ENCODE data around the gene KCNN3. TPM values are rescaled to one million over a fixed set of nuclear protein-coding genes. Genes with fewer than 3 reads are reported as not detected.

Gene KCNN3
- total RNA-seq, 1 donor from 2014 or later: 0.27 TPM

DNA sequence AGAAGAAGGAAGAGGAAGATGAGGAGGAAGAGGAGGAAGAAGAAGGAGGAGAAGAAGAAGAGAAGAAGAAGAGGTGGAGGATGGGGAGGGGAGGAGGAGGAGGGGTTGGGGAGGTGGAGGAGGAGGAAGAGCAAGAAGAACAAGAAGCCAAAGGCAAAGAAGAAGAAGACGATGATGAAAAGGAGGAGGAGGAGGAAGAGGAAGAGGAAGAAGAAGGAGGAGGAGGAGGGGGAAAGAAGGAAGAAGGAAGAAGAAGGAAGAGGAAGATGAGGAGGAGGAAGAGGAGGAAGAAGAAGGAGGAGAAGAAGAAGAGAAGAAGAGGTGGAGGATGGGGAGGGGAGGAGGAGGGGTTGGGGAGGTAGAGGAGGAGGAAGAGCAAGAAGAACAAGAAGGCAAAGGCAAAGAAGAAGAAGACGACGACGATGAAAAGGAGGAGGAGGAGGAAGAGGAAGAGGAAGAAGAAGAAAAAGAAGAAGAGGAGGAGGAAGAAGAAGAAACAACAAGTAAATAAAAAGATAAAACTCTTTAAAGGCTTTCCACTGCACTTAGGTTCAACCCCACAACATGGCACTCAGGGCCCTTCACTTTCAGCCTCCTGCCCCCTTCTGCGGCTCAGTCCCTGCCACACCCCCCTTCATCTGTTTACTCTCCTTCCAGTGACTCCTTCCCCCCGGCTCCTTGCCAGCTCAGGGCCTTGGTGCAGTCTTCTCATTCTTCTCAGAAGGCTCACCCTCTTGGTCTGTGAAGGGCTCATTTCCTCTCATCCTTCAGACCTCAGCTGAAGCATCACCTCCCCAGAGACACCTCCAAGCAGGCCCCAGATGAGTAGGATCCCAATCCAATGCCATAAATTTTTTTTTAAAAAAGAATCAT is 114.0 kb downstream of the KCNN3 start:
- intact Hi-C loops (cut with micrococcal nuclease): loop anchor here (5.0 kb wide), 1 partner anchor 39 kb away; no protein-coding TSS in a partner anchor

DNA sequence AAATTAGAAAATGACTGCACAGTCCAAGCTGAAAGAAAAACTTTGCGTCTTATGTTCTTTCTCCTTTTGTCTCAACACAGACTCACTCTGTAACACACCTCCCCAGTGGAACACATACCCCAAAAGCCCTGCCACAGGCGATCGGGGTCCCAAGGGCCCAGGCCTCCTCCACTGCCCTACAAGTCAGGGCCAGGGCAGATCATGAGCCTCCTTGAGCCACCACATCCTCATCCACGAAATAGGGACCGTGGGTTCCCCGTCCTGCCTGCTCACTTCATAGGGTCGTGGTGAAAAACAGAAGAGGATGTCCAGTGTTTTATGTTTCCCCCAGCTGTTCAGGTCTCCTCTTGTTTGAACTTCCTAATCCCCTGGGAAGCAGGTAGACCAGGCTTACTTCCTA is 116.7 kb downstream of the KCNN3 start:
- intact Hi-C loops (cut with micrococcal nuclease): no loop called here

DNA sequence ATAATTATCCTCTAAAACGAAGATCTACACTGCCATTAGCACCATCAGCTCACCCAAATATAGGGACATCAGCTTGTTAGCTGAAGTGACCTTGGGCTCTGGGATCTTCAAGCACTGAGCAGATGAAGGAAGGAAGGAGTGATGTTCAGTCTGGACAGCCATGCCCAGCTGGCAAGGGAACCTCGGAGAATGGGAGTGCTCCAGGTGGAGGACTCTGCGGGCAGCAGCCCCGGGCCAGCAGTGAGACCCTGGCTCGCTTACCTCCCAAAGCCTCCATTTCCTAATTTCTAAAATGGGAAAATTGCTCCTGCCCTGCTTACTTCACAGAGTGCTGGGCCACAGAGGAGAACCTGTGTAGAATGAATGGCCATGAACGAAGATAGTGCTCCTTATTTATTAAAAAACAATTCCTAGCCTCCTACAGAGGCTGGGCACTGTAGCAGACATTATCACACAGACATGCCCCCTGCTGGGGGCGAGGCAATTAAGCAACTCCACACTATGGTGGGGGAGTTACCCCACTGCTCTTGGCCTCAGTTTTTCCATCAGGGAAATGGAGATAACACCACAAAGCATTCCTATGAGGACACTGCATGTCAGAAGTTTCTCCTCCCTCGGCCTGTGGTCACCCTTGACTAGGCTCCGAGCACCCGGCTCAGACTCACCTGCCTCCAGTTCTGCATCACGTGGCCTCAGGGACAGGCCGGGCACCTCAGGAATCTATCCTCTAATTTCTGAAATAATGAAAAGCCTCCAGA is 117.6 kb downstream of the KCNN3 start:
- intact Hi-C loops (cut with micrococcal nuclease): no loop called here

DNA sequence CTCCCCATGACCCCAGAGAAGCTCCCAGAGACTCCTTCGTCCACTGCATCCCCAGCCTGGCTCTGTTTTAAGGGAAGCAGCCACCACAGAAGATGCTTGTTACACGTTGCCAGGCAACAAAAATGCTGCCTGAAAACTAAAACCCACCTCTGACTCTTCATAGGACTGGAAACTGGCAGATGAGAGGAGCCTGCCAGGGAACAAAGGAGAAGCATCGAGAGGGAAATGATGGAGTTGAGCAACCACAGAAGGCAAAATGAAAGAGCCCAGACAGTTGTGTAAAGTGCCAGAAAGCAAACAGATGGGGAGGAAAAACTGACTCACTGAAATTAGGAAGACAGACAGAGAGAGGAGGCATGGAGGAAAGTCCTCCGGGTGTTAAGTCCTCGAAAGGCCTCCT is 118.4 kb downstream of the KCNN3 start:
- intact Hi-C loops (cut with micrococcal nuclease): no loop called here

DNA sequence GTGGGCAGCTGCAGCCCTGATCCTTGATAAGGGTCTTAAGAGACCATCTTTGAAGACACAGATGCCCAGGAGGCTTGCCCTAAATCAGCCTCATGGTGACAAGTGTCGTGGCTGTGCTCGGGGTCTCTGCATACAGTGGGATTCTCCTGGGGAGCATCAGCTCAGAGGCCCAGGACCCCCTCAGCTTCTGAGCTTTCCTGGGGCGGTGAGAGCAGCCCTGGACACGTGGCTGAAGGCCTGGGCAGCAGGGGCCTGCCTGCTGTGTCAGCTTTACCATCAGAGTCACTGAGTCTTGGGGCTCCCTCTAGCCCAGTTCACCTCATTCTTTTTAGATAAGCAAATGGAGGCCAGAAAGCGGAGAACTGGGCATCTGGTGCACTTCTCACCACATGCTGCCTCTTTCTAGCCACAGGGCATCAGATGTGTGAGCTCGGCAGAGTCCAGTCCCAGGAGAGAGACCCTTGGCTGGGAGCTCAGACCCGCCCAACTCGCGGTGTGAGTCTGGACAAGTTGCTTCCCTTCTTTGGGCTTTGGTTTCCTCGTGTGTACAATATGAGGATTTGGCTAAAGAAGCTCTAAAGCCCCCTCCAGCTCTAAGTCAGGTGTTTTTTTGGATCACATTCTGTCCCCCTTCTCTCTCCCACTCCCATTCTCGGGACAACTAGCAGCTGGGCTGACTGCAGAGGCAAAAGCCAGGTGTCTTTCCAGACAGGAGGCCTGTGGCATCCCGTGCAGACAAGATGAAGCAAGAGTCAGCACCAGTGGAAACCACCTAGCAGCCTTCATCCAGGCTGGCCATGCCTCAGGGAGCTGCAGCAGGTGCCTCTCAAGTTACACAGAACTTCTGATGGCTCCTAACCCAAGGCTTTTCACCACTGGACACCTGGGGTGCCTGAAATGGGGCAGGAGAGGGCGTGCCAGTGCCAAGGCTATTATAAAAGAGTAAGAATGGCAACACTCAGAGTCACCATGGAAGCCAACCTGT is 119.1 kb downstream of the KCNN3 start:
- intact Hi-C loops (cut with micrococcal nuclease): no loop called here

DNA sequence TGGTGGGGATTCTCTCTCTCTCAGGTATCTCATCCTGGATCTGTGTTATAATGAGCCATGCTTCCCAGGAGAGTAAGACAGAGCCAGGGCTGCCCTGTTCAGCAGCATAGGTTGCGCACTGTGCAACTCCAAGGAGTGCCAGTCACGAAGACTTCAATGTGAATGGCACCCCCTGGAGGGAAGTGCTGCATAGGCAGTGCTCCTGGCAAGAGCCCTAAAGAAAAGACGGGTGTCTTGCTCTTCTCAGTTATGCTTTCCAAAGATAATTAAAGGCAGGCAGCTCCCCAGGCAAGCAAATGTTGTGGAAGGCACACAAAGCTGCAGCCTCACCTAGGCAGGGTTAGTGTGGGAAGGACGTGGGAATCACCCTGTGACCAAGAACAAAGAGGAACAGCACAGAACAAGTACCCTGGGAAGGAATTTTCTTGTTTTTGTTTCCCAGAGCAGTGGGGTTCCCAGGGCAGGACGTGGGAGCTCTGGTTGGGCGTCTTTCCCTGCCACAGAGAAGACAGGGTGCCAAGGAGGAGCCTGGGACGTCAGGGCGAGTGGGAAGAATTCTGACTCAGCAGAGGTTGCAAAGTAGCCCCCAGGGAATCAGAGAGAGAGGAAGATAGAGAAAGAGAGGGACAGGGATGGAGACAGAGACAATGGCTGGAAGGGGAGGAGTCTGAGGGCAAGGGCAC is 120.9 kb downstream of the KCNN3 start:
- intact Hi-C loops (cut with micrococcal nuclease): loop anchor here (1.0 to 5.0 kb wide), 5 partner anchors 122 to 527 kb away; partner anchors contain the start of genes ADAR, PMVK and UBAP2L

DNA sequence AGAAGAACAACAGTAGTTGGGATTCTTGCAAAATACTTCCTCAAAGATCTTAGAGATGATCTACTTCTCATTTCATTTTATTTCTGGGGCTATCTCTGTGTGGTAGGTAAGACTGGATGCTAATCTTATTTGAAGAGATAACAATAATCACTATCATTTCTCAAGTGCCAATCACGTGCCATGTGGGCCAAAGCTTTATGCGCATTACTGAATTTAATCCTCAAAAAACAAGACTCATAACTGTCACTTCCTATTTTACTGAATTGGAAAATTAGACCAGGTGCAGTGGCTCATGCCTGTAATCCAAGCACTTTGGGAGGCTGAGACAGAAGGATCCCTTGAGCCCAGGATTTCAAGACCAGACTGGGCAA is 121.7 kb downstream of the KCNN3 start:
- intact Hi-C loops (cut with micrococcal nuclease): loop anchor here (1.0 to 5.0 kb wide), 8 partner anchors 11 to 526 kb away; partner anchors contain the start of genes ADAR, PMVK and UBAP2L

DNA sequence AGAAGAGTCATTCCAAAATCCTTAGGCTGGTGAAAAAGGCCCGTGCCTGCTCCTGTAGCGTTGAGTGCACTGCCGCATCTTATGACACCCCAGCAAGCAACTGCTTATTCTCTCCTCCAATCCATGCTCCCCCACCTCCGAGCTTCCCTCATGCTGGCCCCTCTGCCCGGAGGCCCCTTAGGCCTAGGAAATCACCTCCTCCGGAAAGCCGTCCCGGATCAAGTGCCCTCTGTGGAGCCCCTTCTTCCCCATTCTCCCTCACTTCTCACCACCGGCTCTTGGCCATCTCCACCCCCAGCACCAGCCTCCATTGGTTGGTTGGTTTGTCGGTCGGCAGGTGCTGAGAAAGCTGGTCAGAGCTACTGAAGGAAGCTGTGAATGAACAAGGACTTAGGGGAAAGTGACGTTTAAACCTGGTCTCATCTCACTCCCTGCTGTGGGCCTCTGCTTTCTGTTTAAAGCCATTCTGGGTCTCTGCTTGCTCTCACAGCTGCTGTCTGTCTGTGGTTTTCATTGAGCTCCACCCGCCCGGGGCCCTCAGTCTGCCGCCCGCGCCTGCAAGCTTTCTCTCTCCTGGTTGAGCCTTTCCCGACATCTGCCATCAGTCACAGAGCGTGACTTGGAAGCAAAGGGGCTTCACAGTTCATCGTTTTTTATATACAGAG is 122.2 kb downstream of the KCNN3 start:
- intact Hi-C loops (cut with micrococcal nuclease): loop anchor here (1.0 to 5.0 kb wide), 8 partner anchors 11 to 526 kb away; partner anchors contain the start of genes ADAR, PMVK and UBAP2L

DNA sequence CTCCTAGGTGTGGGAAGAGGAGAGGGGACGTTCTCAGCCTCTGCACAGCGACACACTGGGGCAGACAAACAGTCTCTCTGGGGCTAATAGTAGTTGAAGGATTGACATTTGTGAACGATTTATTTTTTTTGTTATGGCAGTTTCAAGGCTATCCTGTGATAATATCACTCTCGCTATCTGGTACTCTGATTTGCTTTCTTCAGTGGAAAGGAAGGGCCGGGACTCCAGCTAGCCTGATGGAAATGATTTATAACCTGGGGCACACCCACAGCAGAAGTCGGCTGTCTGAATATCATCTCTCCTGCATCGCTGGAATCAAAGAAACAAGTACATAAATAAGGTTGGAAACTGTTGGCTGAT is 122.7 kb downstream of the KCNN3 start:
- intact Hi-C loops (cut with micrococcal nuclease): loop anchor here (5.0 kb wide), 3 partner anchors 120 to 525 kb away; partner anchors contain the start of genes PMVK and UBAP2L

DNA sequence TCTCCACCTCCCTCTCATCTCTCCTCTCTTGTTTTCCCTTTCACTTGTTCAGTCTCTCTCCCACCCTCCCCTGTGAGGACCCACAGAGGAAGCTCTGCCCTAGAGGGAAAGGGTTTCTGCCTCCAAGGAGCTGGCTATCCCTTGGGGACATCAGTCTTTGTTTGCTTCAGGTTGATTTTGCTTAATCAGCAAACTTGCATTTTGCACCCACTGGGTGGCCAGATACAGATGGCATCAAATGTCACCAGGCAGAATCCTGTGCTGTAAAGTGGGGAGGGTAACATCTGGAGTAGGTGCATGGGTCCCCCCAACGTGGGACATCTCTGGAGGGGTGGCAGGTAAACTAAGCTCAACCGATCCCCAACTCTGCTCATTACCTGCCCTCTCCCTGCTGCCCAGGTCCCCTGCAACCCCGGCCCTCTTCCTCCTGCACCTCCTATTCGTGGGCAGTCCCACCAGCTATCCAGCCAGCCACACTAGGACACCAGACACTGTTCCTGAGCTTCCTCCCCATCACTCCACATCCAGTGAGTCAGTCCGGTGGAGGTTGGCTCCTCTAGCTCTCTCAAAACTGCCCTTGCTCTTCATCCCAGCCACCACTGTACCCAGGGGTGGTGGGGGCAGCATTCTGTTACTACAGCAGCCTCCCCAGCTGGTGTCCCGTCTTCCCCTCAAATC is 123.3 kb downstream of the KCNN3 start:
- intact Hi-C loops (cut with micrococcal nuclease): loop anchor here (5.0 kb wide), 3 partner anchors 119 to 524 kb away; partner anchors contain the start of genes PMVK and UBAP2L

DNA sequence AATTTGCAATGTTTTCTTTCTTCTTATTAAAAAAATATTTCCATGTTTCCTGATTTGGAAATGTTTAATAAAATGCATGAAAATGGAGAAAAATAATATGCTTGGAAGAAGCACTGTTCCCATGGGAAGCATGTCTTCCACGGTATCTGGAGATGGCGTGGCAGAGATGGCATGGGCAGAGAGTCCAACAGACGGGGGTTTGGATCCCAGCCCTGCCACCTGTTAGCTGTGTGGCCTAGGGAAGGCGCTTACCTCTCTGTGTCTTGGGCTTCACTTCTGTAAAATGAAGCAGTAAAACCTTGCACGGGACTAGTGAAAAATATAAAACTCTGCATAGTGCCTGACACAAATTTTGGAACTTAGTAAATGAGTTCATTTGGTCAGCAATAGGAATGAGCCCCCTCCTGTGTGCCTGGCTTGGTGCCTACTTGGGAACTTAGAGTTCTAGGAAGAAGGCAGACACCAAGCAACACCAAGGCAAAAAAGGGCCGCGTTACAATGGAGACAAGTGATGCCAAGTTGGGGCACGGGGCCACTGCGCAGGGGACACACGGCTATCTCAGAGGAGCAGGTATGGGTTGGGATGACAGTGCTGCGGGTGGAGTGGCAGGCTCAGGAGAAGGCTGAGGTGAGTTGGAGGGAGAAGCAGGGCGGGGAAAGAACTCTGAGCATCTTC is 124.2 kb downstream of the KCNN3 start:
- intact Hi-C loops (cut with micrococcal nuclease): loop anchor here (2.0 to 5.0 kb wide), 4 partner anchors 13 to 524 kb away; partner anchors contain the start of genes PMVK and UBAP2L

DNA sequence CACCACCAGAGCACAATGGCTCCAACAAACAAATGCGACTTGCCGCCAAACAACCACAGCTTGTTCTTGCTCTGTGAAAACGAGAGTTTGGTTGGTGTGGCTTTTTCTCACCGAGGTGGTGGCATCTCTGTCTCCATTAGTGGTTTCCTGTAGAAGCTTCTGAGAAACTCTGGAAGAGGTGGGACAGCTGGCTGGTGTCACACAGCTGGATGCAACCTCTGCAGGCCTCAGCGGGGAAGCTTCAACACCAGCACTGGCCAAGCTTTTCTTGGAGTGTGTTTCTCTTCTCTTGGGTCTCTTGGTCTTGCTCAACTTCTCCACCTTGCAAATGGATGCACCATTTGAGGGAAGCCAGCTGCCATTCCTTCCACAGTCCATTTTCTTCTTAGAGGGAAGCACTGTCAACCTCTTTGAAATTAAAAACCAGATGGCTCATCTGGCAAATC is 124.8 kb downstream of the KCNN3 start:
- intact Hi-C loops (cut with micrococcal nuclease): loop anchor here (2.0 to 5.0 kb wide), 4 partner anchors 13 to 523 kb away; partner anchors contain the start of genes PMVK and UBAP2L

DNA sequence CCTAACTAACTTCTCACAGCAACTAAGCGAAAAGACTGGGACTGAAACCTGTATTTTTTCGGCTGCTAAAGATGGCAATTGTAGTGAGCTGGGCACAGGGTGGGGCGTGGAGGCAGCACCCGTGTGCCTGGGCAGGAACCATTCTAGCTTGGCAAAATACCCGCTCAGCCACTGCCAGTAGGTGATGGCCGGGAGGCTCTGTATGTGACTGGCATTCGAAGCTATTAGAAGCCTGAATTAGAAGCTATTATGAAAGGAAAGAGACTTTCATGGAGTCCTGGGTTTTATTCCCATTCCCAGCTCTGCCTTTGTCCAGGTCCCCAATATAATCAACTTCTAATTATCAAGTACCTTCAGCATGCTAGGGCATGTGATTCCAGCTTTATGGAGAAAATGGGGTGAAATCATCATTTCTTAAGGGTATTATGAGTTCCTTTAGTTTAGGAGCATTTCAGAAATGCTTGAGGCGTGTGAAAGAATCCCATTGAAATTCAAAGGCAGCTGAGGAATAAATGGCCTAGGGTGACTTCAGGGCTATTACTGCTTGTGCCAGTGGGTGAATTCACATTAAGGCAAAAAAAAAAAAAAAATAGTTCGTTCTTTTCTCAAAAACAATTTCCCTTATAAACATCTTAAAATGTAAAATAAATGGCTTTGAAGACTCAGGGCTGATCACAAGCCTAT is 125.6 kb downstream of the KCNN3 start:
- intact Hi-C loops (cut with micrococcal nuclease): loop anchor here (2.0 to 5.0 kb wide), 4 partner anchors 14 to 522 kb away; partner anchors contain the start of genes PMVK and UBAP2L

DNA sequence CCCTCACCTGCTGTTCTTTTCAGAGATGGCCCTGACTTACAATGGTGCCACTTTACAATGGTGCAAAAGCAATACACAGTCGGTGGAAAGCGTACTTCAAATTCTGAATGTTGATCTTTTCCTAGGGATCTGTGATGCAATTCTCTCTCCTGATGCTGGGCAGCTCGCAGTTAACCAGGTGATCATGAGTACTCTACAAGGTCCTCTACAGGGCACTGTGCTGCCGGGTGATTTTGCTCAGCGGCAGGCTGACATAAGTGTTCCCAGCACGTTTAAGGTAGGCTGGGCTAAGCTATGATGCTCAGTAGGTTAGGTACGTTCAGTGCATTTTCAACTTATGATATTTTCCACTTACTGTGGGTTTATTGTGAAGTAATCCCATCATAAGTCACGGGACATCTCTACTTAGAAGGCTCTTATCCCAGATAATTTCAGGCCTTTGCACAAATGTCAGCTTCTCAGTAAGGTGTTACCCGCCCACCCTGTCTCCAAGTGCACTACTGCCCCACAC is 126.5 kb downstream of the KCNN3 start:
- intact Hi-C loops (cut with micrococcal nuclease): loop anchor here (2.0 kb wide), 1 partner anchor 15 kb away; no protein-coding TSS in a partner anchor

DNA sequence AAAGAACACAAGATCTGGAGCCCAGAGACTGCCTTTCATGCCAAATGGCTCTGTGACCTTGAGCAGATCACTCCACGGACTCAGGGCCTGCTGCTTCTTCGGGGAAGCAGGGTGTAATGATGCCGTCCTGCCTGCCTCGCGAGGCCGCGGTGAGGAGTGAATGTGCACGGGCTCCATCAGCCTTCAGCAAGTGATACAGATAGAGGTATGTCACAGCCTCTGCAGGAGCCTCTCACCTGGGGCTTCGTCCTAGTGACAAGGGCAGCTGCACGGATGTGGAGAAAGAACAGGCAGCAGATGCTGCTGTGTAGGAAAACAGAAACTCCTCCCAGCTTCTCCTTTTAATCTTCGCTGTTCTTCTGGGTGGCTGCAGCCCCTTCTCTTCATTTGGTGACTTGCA is 127.5 kb downstream of the KCNN3 start:
- intact Hi-C loops (cut with micrococcal nuclease): no loop called here

DNA sequence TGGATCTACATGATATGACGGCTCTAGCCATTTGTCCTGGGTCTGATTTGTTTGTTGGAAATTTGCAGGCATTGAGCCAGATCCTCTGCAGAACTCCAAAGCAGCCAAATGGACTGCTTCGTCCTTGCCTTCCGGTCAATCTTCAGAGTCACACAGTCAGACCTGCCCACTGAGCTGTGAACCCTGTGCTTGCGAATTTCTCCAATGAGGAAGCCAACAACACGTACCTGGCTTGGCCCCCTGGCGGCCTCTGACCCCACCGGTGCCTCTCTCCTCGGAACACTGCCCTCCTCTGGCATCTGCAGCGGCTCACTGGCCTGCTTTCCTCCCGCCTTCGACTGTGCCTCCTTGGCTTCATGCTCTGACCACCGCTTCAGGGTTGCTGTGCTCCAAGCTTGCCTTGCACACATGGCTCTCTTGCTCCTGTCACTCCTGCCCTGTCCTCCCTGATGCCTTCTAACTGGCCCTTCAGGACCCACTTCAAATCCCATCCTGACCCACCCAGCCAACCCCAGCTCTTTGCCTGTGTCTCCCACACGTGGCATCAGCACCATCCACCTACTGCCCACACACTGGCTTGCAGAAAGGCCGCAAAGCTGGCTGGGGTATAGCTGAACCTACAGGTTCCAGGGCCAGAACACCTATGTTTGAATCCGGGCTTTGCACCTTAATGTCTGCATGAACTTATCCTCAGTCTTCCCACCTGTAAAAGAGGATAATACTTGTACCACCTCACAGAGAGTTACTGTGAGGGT is 128.2 kb downstream of the KCNN3 start:
- intact Hi-C loops (cut with micrococcal nuclease): no loop called here

DNA sequence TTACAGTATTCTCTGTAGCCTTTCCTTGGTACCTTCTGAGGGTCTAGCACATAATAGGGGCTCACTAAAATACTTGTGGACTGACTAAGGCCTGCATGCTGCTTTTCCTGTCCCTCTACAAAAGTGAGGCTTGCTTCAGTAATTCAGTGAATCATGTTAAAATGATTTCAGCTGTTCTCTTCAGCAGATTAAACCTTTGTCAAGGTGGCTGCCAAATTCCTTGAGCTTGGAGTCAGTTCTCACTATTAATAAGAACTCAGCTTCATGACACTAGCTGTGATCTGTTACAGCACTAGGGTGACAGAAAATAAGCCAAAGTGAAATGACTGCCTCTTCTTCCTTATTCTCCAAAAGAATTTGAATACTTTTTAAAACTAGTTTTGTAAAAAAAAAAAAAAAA is 128.8 kb downstream of the KCNN3 start:
- intact Hi-C loops (cut with micrococcal nuclease): no loop called here

Data from T-helper 1 cell treated with Interleukin-12 subunit alpha and Interleukin-12 subunit beta and Interleukin-4 antibody, amounts not matched to agents 30 ng/mL and 1 ng/mL, for 36 hours (primary cell).